Spleen (tissue), 7 donors: ENCODE measurements around the gene CLCN6.

Experiments used
- POLR2A ChIP-seq, 3 donors: fragments of 450-650 bp; IDR thresholded peaks; one replicate each; pipeline ENCODE4 v1.5.1; 2017; ENCODE audit warnings: antibody characterized with exemption in 3 of 3, mild to moderate bottlenecking in 1 of 3
- POLR2AphosphoS5 ChIP-seq, 3 donors: sonication (generic); formaldehyde crosslinking; IDR thresholded peaks; one replicate each; pipeline ENCODE4 v1.5.1; 2017; ENCODE audit warnings: antibody characterized with exemption in 3 of 3
- TF ChIP-seq, protein P1 (sequence below), 11 experiments: fragments of 200-600 bp in 7 of 11; fragments of 450-650 bp in 4 of 11; sonication (generic) in 4 of 11; IDR thresholded peaks in 8 of 11; conservative IDR thresholded peaks in 3 of 11; 1 replicate in 7 of 11; 2 replicates in 4 of 11; pipeline versions ENCODE4 v1.4.0 to v1.8.0; 2016 to 2021; ENCODE audit warnings: antibody characterized with exemption in 11 of 11, inconsistent platforms in 4 of 11, mild to moderate bottlenecking in 1 of 11
- donor health status: DM: no; HTN: no; CAD: no; lungs with moderate emphysema.
- donor health status: DM: no; HTN: no; CAD: no.
- donor health status: DM: no; HTN: no; CAD: no.

DNA sequence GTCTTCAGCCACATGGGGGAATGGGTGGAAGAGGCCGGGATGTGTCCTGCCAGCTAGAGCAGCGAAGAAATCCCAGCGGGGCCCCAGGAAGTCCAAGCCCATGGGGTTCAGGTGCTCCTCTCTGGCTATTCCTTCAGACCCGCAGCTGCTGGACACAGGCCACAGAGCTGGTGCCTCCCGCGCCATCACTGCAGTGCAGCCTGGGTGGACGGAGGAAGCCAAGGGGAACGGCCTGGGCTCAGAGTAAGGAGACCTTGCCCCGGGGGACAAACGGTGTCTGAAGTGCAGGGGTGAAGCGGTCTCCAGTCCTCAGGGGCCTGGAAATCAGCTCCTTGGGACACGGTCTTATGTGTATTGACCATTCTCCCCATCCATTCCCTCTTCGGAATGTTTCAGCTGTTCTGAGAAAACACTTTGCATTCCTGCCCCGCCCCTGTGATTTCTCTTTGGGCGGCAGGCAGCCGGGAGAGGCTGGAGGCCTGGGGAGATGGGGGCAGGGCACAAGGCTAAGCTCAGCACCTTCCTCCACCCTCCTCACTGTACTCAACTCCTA, 18.7 kb upstream of the CLCN6 start:
- TF ChIP-seq, protein P1, sequence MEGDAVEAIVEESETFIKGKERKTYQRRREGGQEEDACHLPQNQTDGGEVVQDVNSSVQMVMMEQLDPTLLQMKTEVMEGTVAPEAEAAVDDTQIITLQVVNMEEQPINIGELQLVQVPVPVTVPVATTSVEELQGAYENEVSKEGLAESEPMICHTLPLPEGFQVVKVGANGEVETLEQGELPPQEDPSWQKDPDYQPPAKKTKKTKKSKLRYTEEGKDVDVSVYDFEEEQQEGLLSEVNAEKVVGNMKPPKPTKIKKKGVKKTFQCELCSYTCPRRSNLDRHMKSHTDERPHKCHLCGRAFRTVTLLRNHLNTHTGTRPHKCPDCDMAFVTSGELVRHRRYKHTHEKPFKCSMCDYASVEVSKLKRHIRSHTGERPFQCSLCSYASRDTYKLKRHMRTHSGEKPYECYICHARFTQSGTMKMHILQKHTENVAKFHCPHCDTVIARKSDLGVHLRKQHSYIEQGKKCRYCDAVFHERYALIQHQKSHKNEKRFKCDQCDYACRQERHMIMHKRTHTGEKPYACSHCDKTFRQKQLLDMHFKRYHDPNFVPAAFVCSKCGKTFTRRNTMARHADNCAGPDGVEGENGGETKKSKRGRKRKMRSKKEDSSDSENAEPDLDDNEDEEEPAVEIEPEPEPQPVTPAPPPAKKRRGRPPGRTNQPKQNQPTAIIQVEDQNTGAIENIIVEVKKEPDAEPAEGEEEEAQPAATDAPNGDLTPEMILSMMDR (IDR thresholded peaks at IDR 0.05 in 8 of 11, conservative IDR thresholded peaks at IDR 0.05 in 3 of 11), result no peak
- TF ChIP-seq POLR2AphosphoS5 (IDR thresholded peaks at IDR 0.05), result peak; percentile 16 to 67 (median 61)
- TF ChIP-seq POLR2A (IDR thresholded peaks at IDR 0.05), result no peak
